HL-60/S4 treated with phorbol 12-myristate 13-acetate at 8.2 ng/mL for 4 days and 3 days (cell line): ENCODE measurements around the gene EGR4.

Experiments
- in situ Hi-C: fragments of 300-500 bp; cut with MboI; formaldehyde crosslinking; loops from 2 replicates; pipeline ENCODE4 v1.15.0; 2022; ENCODE audit warnings: low sequenced_read_pairs

EGR4 gene

DNA sequence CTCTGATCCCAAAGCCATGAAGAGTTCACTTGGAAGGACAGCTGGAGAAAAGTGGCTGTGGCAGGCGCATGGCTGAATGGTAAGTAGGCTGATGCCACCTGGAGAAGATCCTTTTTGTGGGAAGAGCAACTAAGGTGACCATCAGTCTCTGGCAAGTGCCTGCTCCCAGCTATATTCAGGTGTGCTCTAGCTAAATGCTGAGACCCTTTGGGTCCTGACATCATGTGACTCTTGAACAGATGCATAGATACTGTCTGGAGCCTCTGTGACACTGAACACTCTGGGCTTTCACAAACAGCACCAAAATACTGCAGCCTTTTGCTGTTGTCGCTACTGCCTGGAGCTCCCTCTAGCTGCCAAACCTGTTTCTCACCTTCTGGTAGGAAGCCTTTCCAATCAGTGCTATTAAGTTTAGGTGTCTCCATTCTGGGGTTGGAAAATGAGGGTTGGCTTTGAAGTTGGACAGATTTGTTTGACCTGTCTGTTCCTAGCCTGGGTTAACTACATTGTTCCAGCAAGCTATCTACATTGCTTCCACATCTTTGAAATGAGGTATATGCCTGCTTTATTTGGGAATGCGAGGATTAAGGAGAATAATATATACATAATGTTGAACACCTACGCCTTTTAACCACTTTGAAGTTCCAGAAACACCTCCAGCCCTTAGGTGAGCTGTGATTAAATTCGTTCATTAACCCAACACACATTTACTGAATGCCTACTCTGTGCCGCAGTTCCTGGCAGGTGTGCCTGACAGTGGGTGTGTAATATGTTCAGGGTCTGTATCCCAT is 3.1 kb downstream of the EGR4 start:
- in situ Hi-C loops = no loop called here

DNA sequence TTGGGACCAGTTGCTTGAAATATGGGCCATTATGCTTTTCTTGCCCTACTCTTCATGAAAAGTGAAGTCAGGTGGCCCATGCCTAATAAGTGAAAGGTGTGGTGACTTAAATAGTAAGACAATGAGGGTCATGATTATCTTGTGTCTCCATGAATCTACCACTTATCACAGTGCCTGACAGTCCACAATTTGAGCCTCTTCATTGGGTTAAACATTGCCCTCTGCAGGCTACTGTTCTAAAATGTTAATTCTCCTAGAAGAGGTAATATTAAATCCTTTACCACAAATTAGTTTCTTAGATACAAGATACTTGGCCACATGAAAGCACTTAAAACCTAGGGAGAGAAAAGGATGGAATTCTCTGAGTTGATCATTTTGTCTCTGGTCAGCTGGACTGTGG is 4.0 kb downstream of the EGR4 start:
- in situ Hi-C loops = no loop called here

DNA sequence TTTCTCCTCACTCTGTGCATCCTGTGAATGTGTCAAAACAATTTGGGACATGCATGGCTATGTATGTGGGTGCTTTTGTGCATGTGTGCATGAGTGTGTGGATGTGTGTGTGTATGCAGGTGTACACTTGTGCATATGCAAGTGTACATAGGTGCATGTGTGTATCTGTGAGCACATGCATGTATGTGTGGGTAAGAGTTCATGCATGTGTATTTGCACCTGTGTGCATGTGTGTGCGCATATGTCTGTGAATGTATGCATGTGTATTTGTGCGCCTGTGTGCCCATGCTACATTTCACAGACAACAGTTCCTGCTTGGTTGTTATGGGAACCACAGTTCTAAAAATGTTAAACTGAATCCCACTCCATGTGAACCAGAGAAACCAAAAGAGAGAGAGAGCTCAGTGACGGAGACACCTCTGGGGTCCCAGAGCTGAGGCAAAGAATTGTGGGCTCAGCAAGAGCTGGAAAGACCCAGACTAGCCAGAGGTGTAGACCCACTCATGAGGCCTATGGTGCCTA is 7.2 kb downstream of the EGR4 start:
- in situ Hi-C loops = no loop called here

DNA sequence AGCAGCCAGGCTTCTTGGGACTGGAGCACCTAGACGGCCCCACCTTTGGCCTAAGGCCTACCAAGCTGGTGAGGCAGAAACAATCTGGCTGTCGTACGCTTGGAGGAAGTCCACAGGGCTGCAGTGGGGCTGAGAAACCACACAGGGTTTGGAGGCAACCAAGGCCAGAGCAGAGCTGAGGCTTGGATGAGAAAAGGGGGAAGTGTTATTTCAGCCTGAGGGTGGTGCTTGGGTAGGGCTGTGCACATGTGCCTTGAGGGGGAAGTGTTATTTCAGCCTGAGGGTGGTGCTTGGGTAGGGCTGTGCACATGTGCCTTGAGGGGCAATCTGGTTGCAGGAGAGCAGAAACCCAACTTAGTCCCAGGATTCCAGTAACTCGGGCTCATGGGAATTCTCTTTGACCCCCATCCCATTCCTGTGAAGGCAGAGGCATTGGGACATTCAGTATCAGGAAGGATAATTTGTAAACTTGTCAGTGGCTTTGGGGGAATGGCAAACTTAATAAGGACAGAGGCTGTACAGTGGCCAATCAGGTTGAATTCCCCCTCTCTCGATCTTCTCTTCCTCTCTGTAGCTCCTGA is 8.1 kb downstream of the EGR4 start:
- in situ Hi-C loops = no loop called here

DNA sequence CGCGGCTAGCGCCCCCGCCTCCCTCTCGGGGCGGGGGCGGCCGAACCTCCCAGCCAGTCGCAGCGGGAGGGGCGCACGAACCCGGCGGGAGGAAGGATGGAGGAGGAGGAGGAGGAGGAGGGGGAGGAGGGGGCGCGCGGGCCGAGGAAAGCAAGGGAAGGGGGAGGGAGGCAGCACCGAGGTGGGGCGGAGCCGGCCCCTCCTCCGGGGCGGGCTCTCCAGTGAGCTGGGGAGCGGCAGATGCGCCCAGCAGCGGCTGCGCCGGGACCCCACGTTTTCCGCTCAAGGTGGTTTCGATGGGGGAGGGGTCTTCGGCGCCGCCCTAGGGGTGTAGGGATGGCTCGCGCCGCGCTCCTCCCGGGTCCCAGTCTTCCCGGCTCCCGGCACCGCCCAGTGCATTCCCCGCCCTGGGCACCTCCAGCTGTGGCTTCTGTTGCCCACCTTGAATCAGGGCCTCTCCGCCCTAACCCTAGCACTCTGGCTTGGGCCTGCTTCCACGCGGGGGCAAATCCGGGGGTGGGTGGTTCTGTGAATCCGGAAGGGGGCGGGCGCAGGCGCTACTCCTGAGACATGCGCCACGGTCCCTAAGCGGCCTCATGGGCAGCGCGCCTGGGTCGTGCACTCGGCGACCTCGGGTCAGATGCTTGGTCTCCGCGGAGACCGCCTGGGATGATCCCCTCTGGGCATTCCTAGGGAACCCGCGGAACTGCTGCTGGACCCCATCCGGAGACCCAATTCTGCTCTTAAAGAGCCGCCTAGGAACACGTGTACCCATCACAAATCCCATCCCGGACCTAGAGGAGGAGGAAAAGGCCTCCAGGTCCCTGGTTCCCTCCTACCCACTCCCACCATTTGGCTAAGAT is 8.8 kb downstream of the EGR4 start, which contains the start of gene FBXO41:
TSS of gene FBXO41 (minus strand) at position 183 of the 863 bp plus-strand sequence. CDS start 14,848 bp downstream, outside the sequence.
- in situ Hi-C loops = no loop called here

DNA sequence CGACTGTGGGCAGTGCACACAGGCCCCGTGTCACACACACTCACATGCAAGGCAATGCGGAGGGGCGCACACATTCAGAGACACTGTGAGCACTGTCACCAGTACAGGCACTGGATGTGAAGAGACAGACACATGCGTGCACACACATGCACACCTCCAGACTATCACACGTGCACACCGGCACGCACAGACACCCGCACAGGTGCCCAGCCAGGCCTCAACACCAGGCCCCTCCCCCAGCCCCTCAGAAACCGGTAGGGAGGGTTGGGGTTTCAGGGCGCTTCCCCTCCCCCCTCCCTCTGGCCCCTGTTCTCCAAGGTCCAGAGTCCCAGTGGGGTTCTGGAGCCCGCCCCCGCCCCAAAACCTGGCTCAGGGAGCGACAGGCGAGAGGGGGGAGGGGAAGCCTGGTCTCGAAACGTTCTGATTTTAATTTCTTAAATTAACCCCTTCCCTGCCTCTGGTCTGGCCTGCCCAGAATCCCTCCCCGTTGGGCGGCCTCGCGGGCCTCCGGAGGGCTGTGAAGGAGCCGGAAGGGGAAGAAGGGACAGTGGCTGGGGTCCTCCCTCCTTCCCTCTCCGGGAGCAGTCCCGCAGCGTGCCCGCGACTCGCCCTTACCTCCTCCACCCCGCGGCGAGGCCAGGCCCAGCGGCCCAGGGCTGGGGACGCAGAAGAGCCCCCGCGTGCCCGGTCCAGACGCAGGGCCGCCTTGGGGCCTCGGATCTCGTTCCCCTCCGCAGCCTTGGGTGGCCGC is 9.6 kb downstream of the EGR4 start:
- in situ Hi-C loops = no loop called here

DNA sequence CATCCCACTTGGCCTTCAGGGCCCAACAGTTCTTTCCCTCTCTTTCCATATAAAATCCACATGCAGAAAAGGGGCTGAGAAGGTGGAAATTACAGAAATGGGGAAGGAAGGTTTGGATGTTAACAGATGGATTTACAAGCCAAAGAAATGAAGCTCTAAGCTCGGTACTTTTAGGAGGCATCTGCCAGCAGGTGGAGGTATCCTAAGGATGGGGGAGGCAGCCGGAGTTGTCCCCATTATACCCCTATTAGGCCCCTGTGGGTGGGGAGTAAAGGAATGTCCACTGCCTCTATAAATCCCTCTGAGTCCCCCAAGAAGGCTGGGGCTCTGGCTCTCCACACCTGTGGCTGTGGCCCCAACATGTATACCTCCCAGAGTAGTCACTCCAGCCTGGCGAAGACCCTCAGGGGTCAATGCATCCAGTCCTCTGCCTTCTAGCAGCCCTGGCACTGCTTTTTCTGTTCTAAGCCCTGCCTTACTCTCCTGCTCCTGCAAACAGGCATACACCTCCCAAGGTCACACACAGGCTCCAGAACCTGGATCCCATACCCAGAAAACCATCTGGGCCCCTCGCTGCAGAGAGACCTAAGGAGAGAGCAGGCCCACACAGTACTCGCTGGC is 10.3 kb downstream of the EGR4 start:
- in situ Hi-C loops = no loop called here

DNA sequence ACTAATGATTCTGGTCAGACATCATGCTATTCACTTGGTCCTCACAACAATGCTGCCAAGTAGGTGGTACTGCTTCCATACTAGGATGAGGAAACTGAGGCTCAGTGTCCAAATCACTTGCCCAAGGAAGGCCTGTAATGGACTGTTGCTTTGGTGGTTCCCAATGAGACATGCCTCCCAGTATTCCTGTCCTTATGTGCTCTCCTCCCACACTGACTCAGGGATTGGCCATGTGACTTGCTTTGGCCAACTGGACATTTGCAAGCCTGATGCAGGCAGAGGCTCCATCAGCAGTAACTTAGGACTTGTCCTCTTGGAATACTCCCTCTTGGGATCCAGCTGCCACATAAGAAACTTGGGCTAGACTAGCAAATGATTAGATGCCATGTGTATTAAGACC is 12.1 kb downstream of the EGR4 start:
- in situ Hi-C loops = no loop called here

DNA sequence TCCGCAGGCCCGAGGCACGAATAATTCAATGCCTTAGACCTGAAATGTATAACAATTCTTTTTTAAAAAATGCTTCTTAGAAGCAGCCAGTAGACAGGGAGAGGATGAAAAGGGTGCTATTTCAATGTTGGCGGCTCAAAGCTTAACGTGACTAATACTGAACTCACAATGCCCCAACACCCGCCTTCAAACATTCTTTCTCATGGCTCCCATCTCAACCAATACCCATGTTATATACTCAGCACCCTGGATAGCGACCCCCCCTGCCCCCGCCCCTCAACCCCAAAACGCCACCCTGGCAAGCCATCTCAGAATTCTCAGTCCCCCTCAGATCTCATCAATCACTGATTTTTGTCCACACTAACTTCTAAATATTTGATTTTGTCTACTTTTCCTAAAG is 13.5 kb downstream of the EGR4 start:
- in situ Hi-C loops = no loop called here

DNA sequence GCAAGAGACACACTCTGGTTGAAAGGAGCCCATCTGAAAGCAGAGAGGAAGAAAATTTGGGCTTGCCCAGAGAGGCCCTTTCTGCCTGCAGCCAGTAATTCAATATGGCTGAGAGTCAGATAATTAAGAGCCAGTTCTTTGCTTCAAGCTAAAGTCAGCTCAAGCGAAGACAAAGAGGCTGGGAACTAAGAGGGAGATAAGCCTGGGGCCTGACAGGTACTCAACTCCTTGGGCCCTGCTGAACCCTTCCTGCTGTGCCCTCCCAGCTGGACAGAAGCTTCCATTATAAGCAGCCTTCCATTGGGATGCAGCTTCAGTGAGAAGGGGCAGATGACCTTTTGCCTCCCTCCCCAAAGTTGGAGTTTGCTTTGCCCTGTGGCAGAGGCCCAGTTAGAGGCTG is 21.1 kb downstream of the EGR4 start:
- in situ Hi-C loops = no loop called here

DNA sequence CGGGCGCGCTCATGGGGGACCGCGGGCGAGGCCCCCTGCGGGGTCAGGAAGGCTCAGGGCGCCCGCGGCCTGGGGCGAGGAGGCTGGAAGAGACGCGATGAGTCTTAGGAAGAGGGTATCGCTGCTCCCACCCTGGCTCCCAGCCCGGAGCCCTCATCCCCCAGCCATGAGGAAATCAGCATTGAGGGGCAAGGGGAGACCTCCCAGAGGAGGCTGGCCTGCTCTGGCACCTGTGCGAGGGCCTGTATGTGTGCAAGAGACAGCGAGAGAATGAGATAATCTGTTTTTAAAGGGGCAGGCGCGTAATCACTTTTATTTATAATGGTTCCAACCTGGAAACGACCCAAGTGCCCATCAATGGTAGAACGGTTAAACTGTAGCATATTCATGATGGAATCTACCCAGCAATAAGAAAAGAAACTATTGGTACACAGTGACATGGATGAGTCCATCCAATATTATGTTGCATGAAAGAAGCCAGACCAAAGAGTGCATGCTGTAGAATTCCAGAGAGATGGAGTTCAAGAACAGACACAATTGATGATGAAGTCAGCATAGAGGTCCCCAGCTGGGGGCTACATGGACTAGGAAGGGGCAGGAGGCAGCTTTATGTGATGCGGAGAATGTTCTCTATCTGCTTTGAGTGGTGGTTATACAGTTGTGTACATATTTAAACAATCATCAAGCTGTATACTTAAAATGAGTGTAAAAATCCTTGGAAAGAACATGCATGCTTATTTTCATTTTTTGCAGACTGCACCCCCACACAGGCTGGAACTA is 23.5 kb downstream of the EGR4 start:
- in situ Hi-C loops = no loop called here

DNA sequence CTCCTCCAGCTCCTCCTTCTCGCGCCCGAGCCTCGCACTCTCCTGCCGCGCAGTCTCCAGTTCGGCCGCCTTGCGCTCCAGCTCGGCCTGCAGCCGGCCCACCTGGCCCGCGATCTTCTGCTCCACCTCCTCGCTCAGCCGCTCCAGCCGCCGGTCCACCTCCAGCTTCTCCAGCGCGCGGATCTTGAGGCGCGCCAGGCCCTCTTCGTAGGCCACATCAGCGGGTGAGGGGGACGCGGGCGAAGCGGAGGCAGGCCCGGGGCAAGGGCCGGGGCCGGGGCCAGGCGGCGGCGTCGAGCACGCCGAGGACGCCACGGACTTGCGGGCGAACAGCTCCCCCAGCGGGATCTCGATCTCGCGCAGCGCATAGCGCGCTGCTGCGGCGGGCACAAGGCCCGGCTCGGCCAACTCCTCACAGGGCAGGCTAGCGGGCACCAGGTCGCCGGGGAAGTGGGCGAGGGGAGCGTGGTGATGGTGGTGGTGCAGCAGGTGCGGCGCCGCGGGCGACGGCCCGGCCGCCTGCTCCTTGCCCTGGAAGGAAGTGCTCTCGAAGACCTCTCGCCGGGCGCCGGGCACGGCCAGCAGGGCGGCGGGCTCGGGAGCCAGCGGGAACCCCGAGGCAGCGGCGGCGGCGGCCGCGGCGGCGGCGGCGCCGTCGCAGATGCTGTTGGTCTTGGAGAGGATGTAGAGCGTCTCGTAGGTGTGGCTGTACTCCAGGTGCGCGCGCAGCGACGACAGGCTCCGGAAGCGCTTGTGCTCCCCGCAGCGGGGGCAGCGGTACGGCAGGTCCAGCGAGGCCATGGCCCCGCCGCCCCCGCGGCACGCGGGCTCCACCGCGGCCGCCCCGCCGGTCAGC is 24.3 kb downstream of the EGR4 start:
- in situ Hi-C loops = no loop called here

DNA sequence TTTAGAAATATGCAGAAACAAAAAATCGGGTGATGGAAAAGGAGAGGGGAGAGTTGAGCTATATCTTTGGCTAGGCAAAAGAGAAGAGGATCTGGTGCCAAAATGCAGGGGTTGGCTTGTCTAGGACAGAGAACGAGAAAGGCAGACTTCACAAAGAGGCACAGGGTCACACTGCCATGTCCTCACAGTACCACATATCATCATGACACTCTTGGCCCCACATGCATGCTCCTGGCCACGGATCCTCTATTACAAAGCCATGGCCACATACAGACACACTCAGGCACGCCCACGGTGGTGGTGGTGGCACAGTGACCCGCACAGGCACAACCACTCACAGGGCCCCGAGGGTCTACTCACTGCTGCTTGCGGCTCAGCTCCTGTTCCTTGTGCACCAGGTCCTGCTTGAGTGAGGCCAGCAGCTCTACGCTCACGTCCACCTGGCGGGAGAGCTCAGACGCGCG is 24.9 kb downstream of the EGR4 start:
- in situ Hi-C loops = no loop called here

DNA sequence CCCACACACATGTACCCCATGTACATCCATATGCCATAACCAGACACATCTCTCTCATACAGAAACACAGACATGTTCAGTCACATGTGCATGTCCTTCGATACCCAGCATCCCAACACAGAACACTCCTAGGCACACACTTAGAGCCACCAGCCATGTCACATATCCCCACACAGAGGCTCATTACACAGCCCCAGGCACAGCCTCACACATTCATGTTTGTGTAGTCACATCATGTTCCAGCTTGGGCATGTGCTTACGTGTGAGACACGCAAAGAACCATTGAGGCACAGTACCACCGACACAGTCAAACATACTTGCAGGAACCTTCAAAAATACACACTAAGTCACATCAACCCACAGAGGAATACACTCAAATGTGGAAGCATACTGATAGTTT is 26.3 kb downstream of the EGR4 start:
- in situ Hi-C loops = no loop called here

DNA sequence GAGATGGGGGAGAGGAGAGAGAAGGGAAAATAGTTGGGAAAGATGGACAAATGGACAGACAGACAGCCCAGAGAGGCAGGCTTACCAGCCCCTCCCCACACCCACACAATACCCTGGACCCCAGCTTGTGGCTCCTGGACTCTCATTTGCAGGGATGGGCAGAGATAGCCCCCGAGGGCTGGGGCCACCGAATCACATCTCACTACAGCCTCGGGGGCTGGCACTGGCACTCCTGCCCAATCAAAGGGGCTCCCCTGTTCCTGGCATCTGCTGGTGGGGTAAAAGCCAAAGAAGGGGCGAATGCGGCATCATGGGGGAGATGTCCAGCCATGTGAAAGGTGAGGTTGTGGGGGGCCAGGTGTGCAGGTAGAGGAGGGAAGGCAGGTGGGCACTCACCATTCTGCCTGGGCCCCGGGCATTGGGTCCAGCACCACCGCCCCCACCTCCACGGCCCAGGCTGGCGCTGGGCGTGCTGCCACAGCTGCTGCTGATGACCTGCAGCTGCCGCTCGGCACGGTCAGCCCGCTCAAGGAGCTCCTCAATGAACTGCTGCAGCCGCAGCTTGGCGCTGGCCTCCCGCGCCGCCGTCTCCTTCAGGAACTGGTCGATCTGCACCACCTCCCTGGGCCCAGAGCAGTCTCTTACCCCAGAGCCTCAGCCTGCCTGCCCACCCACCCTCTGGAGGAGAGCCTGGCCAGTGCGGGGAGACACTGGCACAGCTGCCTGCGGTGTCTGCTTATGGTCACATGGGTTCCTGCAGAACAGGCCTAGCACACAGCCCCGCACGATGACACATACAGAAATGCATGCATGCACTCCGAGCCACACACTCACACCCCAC is 27.1 kb downstream of the EGR4 start:
- in situ Hi-C loops = no loop called here

DNA sequence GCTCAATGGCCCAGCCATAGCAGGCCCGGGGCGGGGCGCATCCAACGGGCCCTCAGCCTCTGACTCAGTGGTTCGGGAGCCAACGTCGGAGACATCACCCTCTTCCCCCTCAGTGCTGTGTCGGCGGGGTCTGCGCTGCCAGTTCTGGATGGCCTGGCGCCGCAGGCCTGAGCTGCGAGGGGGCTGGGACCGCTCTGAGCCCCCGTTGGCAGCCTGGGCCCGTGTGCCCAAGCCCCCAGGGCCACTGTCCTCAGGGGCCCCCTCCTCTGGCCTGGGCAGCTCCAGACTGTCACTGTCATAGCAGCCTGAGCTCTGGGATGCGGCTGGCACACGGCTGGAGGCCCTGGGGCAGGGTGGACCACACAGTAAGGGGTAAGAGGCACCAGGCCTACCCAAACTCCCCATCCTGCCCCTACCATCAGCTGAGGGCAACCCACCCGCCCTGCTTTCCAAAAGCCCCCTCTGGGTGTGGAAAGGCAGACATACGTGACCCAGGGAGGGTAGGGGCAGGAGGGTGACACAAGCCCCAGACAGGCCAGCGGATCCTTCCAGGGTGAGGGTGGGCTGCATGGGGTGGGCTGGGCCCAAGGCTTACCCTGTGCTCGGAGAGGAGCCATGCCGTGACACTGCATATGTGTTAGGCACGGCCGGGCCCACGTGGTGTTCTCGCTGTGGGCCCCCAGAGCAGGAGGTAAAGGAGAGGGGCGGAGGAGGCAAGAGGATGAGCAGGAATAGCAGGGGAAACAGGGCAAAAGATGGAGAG is 27.9 kb downstream of the EGR4 start:
- in situ Hi-C loops = no loop called here

DNA sequence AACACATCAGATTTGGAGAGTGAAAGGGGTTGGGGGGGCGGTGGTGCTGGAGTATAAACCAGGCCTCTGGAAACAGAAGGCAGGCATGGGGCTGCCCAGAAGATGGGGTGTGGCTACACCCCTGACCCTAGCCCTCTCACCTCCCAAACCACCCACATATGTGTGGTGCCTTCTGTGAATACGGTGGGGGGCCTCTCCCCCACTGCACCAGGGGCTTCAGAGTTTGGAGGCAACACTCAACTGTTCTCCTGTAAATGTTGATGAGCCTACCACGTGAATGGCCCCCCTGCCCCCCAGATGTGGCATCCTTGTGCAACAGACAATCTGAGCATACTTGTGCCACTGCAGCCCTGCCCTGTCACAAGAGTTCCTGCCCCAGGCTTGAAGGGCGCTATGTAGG is 28.6 kb downstream of the EGR4 start:
- in situ Hi-C loops = no loop called here
